Activated naive CD8-positive, alpha-beta T cell (primary cell): ENCODE measurements around the gene PTPRG.

ENCODE experiments used
- H3K27ac Mint-ChIP-seq: one replicate; pipeline ENCODE4 v1.8.0; 2021; ENCODE audit warnings: mixed read lengths
- H3K27me3 Mint-ChIP-seq: one replicate; pipeline ENCODE4 v1.8.0; 2021; ENCODE audit warnings: mixed read lengths
- H3K36me3 Mint-ChIP-seq: one replicate; pipeline ENCODE4 v1.8.0; 2021; ENCODE audit warnings: mixed read lengths
- H3K4me1 Mint-ChIP-seq: one replicate; pipeline ENCODE4 v1.8.0; 2021; ENCODE audit warnings: low read depth, mixed read lengths
- H3K4me3 Mint-ChIP-seq: one replicate; pipeline ENCODE4 v1.8.0; 2021; ENCODE audit warnings: mild to moderate bottlenecking, mixed read lengths
- H3K9me3 Mint-ChIP-seq: one replicate; pipeline ENCODE4 v1.8.0; 2021; ENCODE audit warnings: low read depth, mixed read lengths

PTPRG gene

GRCh38 chr3:62211675-62212429 is 650.5 kb downstream of the PTPRG start:
- H3K36me3 Mint-ChIP-seq = no peaks in the 10 kb centered on the region
- no peak overlapping the region for H3K4me3 Mint-ChIP-seq
- H3K27ac Mint-ChIP-seq = no peak overlapping the region
- H3K27me3 Mint-ChIP-seq = no peaks in the 10 kb centered on the region
- no peaks in the 10 kb centered on the region for H3K4me1 Mint-ChIP-seq
- no peaks in the 10 kb centered on the region for H3K9me3 Mint-ChIP-seq

GRCh38 chr3:62214850-62215249 is 653.5 kb downstream of the PTPRG start:
- Mint-ChIP-seq H3K4me3 (no peak overlapping the region), H3K27me3 (peaks cover 2% of the 10 kb centered on the region), H3K9me3 (no peaks in the 10 kb centered on the region), H3K4me1 (no peaks in the 10 kb centered on the region), H3K36me3 (no peaks in the 10 kb centered on the region), H3K27ac (no peak overlapping the region)

GRCh38 chr3:62220616-62221015 is 659.2 kb downstream of the PTPRG start:
- Mint-ChIP-seq H3K9me3 (no peaks in the 10 kb centered on the region), H3K4me1 (no peaks in the 10 kb centered on the region), H3K4me3 (no peak overlapping the region), H3K27ac (no peak overlapping the region), H3K36me3 (no peaks in the 10 kb centered on the region), H3K27me3 (peaks cover 2% of the 10 kb centered on the region)

GRCh38 chr3:62225051-62225450 is 663.7 kb downstream of the PTPRG start:
- Mint-ChIP-seq H3K27ac (no peak overlapping the region), H3K27me3 (peaks cover 5% of the 10 kb centered on the region), H3K9me3 (no peaks in the 10 kb centered on the region), H3K36me3 (no peaks in the 10 kb centered on the region), H3K4me3 (no peak overlapping the region), H3K4me1 (no peaks in the 10 kb centered on the region)

GRCh38 chr3:62226601-62227339 is 665.4 kb downstream of the PTPRG start:
- H3K4me1 Mint-ChIP-seq = no peaks in the 10 kb centered on the region

GRCh38 chr3:62228467-62228866 is 667.1 kb downstream of the PTPRG start:
- H3K27me3 Mint-ChIP-seq = peaks cover 6% of the 10 kb centered on the region

More at GRCh38 chr3:62226601-62227339, 665.4 kb downstream of the PTPRG start:
- Mint-ChIP-seq H3K36me3 (no peaks in the 10 kb centered on the region), H3K9me3 (no peaks in the 10 kb centered on the region), H3K4me3 (no peak overlapping the region), H3K27ac (no peak overlapping the region), H3K27me3 (peaks cover 6% of the 10 kb centered on the region)

GRCh38 chr3:62229211-62229610 is 667.8 kb downstream of the PTPRG start:
- H3K4me3 Mint-ChIP-seq = no peak overlapping the region
- H3K27ac Mint-ChIP-seq = no peak overlapping the region
- peaks cover 6% of the 10 kb centered on the region for H3K27me3 Mint-ChIP-seq
- no peaks in the 10 kb centered on the region for H3K36me3 Mint-ChIP-seq
- H3K9me3 Mint-ChIP-seq = no peaks in the 10 kb centered on the region
- no peaks in the 10 kb centered on the region for H3K4me1 Mint-ChIP-seq

More at GRCh38 chr3:62228467-62228866, 667.1 kb downstream of the PTPRG start:
- Mint-ChIP-seq H3K36me3 (no peaks in the 10 kb centered on the region), H3K4me3 (no peak overlapping the region), H3K27ac (no peak overlapping the region), H3K4me1 (no peaks in the 10 kb centered on the region), H3K9me3 (no peaks in the 10 kb centered on the region)

GRCh38 chr3:62229908-62230307 is 668.5 kb downstream of the PTPRG start:
- no peaks in the 10 kb centered on the region for H3K9me3 Mint-ChIP-seq
- no peak overlapping the region for H3K4me3 Mint-ChIP-seq
- no peaks in the 10 kb centered on the region for H3K4me1 Mint-ChIP-seq
- H3K36me3 Mint-ChIP-seq = no peaks in the 10 kb centered on the region
- H3K27me3 Mint-ChIP-seq = peaks cover 6% of the 10 kb centered on the region
- no peak overlapping the region for H3K27ac Mint-ChIP-seq

- Mint-ChIP-seq H3K36me3 (no peaks in the 10 kb centered on the region), H3K4me1 (no peaks in the 10 kb centered on the region), H3K27me3 (peaks cover 7% of the 10 kb centered on the region), H3K4me3 (no peak overlapping the region), H3K9me3 (no peaks in the 10 kb centered on the region), H3K27ac (no peak overlapping the region)
Measured at GRCh38 chr3:62233065-62233464, 671.7 kb downstream of the PTPRG start.

- no peaks in the 10 kb centered on the region for H3K36me3 Mint-ChIP-seq
- no peaks in the 10 kb centered on the region for H3K9me3 Mint-ChIP-seq
- peaks cover 10% of the 10 kb centered on the region for H3K27me3 Mint-ChIP-seq
- H3K27ac Mint-ChIP-seq = no peak overlapping the region
- H3K4me1 Mint-ChIP-seq = no peaks in the 10 kb centered on the region
- H3K4me3 Mint-ChIP-seq = no peak overlapping the region
Measured at GRCh38 chr3:62236016-62236415, 674.6 kb downstream of the PTPRG start.

GRCh38 chr3:62237286-62237948 is 676.0 kb downstream of the PTPRG start:
- Mint-ChIP-seq H3K36me3 (no peaks in the 10 kb centered on the region), H3K4me3 (no peak overlapping the region), H3K4me1 (no peaks in the 10 kb centered on the region), H3K27me3 (peaks cover 12% of the 10 kb centered on the region), H3K27ac (no peak overlapping the region), H3K9me3 (no peaks in the 10 kb centered on the region)

GRCh38 chr3:62238003-62238402 is 676.6 kb downstream of the PTPRG start:
- Mint-ChIP-seq H3K9me3 (no peaks in the 10 kb centered on the region), H3K36me3 (no peaks in the 10 kb centered on the region), H3K4me1 (no peaks in the 10 kb centered on the region), H3K27ac (no peak overlapping the region), H3K4me3 (no peak overlapping the region), H3K27me3 (peaks cover 14% of the 10 kb centered on the region)

- peaks cover 14% of the 10 kb centered on the region for H3K27me3 Mint-ChIP-seq
- no peak overlapping the region for H3K4me3 Mint-ChIP-seq
- no peaks in the 10 kb centered on the region for H3K36me3 Mint-ChIP-seq
- H3K4me1 Mint-ChIP-seq = no peaks in the 10 kb centered on the region
- no peaks in the 10 kb centered on the region for H3K9me3 Mint-ChIP-seq
- H3K27ac Mint-ChIP-seq = no peak overlapping the region
Measured at GRCh38 chr3:62238431-62238830, 677.1 kb downstream of the PTPRG start.

- peaks cover 9% of the 10 kb centered on the region for H3K27me3 Mint-ChIP-seq
- H3K27ac Mint-ChIP-seq = no peak overlapping the region
- no peaks in the 10 kb centered on the region for H3K36me3 Mint-ChIP-seq
- no peaks in the 10 kb centered on the region for H3K9me3 Mint-ChIP-seq
- H3K4me3 Mint-ChIP-seq = no peak overlapping the region
- H3K4me1 Mint-ChIP-seq = no peaks in the 10 kb centered on the region
Measured at GRCh38 chr3:62241279-62241678, 679.9 kb downstream of the PTPRG start.

- Mint-ChIP-seq H3K36me3 (no peaks in the 10 kb centered on the region), H3K27ac (no peak overlapping the region), H3K27me3 (peaks cover 11% of the 10 kb centered on the region), H3K9me3 (no peaks in the 10 kb centered on the region), H3K4me3 (no peak overlapping the region), H3K4me1 (no peaks in the 10 kb centered on the region)
Measured at GRCh38 chr3:62242831-62243509, 681.6 kb downstream of the PTPRG start.
